A673 (cell line): ENCODE results near the gene RRAGD. TPM values are rescaled to one million over a fixed set of nuclear protein-coding genes. Genes with fewer than 3 reads are reported as not detected.
"Not testable (repeated sequence)": the region's sequence is repeated elsewhere in the genome, so short reads cannot be mapped to it uniquely, and the experiment has no call there.

Experiments
- BruUV-seq: library from RNA; stranded (reverse); fragments of 400-500 nt; replicated peaks from 2 replicates; lab custom pipeline; 2021; lab: Mats Ljungman, UMichigan
- CTCF ChIA-PET: fragments of 300-600 bp; sonication (Branson Sonifier 250); formaldehyde crosslinking; loops from one replicate; lab custom pipeline; 2022; ENCODE audit warnings: antibody characterized with exemption; lab: Charles Lee
- POLR2A ChIA-PET: fragments of 300-600 bp; sonication (Branson Sonifier 250); formaldehyde crosslinking; loops from one replicate; lab custom pipeline; 2022; ENCODE audit warnings: antibody characterized with exemption; ENCODE audit not compliant: low non-redundant PET; lab: Charles Lee
- DNase-seq: peaks from one replicate; pipeline ENCODE4 v3.0.0-alpha.2; 2015; ENCODE audit warnings: low spot score
- H3K27ac ChIP-seq: fragments of 200-600 bp; sonication (generic); 2 replicates; pipeline ENCODE4 v1.5.1; 2016; ENCODE audit warnings: mixed run types, low read depth, mild to moderate bottlenecking, mixed read lengths, antibody characterized with exemption, low read length; ENCODE audit not compliant: poor library complexity, severe bottlenecking
- H3K27me3 ChIP-seq: fragments of 200-600 bp; sonication (generic); replicated peaks from 2 replicates; pipeline ENCODE4 v1.6.1; 2017; ENCODE audit warnings: mixed run types, low read depth, mild to moderate bottlenecking, mixed read lengths, antibody characterized with exemption, low read length; ENCODE audit not compliant: insufficient read depth, poor library complexity
- H3K36me3 ChIP-seq: fragments of 200-600 bp; sonication (generic); 2 replicates; pipeline ENCODE4 v1.6.1; 2016; ENCODE audit warnings: mixed run types, mild to moderate bottlenecking, mixed read lengths, antibody characterized with exemption, low read length; ENCODE audit not compliant: insufficient read depth, poor library complexity, severe bottlenecking
- H3K4me1 ChIP-seq: fragments of 200-600 bp; sonication (generic); 2 replicates; pipeline ENCODE4 v1.6.1; 2017; ENCODE audit warnings: mixed run types, mild to moderate bottlenecking, mixed read lengths, antibody characterized with exemption, low read length; ENCODE audit not compliant: insufficient read depth, poor library complexity, severe bottlenecking
- H3K4me3 ChIP-seq: fragments of 200-600 bp; sonication (generic); 2 replicates; pipeline ENCODE4 v1.5.1; 2016; ENCODE audit warnings: low read depth, mixed run types, mild to moderate bottlenecking, mixed read lengths, low read length; ENCODE audit not compliant: poor library complexity, severe bottlenecking
- H3K9me3 ChIP-seq: fragments of 200-600 bp; sonication (generic); 2 replicates; pipeline ENCODE4 v1.6.1; 2016; ENCODE audit warnings: mixed run types, low read depth, mild to moderate bottlenecking, mixed read lengths, antibody characterized with exemption, low read length; ENCODE audit not compliant: poor library complexity, severe bottlenecking
- EZH2 ChIP-seq: fragments of 200-600 bp; sonication (generic); IDR thresholded peaks from 2 replicates; pipeline ENCODE4 v1.6.1; 2017; ENCODE audit warnings: borderline replicate concordance, low read depth, mild to moderate bottlenecking, mixed read lengths, antibody characterized with exemption, low read length; ENCODE audit not compliant: poor library complexity, severe bottlenecking
- intact Hi-C: fragments of 100-400 bp; cut with micrococcal nuclease; formaldehyde crosslinking; loops from one replicate; pipeline ENCODE4 v1.10.0; 2022; ENCODE audit not compliant: unreplicated experiment
- total RNA-seq: library from RNA; stranded (reverse); gene quantifications from 2 replicates; pipeline ENCODE4 v1.2.3, GENCODE V29; 2021
- TF ChIP-seq, protein P1 (sequence below): fragments of 300-800, 200-600 bp; sonication (generic); conservative IDR thresholded peaks from 2 replicates; pipeline ENCODE4 v1.5.1; 2017; ENCODE audit warnings: low read depth, mild to moderate bottlenecking, antibody characterized with exemption, low read length, moderate library complexity, mixed read lengths

The RRAGD gene
- total RNA-seq, 1 experiment from 2014 or later: 9.5 TPM

DNA sequence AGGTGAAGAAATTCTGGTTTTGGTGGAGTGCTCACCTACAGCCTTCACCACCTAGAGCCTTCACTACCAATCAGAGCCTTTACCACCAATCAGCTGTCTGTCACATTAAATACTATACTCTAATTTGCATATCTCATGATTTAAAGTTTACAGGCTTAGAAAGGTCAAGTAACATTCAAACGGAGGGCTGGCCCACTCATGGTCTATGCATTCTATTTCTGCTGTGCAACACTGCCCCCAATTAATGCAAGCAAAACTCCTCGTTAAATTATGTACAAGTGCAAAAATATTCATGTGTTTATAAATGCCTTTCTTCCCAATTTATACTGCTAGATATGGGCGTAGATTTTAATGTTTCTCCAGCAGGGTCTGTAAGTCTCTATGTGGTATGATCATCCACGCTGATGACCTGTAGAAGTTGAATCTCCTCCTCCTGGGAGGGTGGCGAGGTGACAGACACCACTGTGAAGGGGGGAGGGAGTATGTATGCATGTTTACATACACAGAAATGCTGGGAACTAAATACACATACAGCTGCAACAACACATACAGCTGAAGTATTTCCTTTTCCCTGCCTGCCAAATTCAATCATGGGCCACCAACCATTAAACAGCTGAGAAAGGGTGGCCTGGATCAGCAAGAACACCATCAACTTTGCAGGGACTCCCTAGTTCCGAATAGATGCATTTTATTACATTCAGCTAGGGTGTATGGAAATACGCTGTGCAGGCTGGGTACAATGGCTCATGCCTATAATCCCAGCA is 13.1 kb downstream of the RRAGD start:
- ChIA-PET CTCF (no interaction called here), POLR2A (no interaction called here)
- no peak for DNase-seq
- no peak overlapping the region for H3K4me3 ChIP-seq
- BruUV-seq: no TSS peak
- intact Hi-C loops: no loop called here
- no peaks in the 10 kb centered on the region for H3K36me3 ChIP-seq
- H3K9me3 ChIP-seq: no peaks in the 10 kb centered on the region
- H3K27ac ChIP-seq: no peak overlapping the region
- H3K27me3 ChIP-seq: no peaks in the 10 kb centered on the region
- TF ChIP-seq EZH2: no peak
- TF ChIP-seq, protein P1, sequence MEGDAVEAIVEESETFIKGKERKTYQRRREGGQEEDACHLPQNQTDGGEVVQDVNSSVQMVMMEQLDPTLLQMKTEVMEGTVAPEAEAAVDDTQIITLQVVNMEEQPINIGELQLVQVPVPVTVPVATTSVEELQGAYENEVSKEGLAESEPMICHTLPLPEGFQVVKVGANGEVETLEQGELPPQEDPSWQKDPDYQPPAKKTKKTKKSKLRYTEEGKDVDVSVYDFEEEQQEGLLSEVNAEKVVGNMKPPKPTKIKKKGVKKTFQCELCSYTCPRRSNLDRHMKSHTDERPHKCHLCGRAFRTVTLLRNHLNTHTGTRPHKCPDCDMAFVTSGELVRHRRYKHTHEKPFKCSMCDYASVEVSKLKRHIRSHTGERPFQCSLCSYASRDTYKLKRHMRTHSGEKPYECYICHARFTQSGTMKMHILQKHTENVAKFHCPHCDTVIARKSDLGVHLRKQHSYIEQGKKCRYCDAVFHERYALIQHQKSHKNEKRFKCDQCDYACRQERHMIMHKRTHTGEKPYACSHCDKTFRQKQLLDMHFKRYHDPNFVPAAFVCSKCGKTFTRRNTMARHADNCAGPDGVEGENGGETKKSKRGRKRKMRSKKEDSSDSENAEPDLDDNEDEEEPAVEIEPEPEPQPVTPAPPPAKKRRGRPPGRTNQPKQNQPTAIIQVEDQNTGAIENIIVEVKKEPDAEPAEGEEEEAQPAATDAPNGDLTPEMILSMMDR: no peak
- no peaks in the 10 kb centered on the region for H3K4me1 ChIP-seq

DNA sequence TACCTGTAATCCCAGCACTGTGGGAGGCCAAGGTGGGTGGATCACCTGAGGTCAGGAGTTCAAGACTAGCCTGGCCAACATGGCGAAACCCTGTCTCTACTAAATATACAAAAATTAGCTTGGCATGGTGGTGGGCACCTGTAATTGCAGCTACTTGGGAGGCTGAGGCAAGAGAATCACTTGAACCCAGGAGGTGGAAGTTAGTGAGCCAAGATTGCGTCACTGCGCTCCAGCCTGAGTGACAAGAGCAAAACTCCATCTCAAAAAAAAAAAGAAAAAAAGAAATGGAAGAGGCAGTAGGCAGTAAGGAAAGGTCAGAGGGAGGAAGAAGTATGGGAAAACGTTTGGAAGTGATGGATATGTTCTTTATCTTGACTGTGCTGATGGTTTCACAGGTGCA is 14.2 kb downstream of the RRAGD start:
- H3K4me1 ChIP-seq, H3K4me3 ChIP-seq, POLR2A ChIA-PET, H3K27ac ChIP-seq, BruUV-seq, H3K9me3 ChIP-seq, CTCF ChIA-PET, H3K36me3 ChIP-seq, intact Hi-C loops, H3K27me3 ChIP-seq, DNase-seq: not testable (repeated sequence)

DNA sequence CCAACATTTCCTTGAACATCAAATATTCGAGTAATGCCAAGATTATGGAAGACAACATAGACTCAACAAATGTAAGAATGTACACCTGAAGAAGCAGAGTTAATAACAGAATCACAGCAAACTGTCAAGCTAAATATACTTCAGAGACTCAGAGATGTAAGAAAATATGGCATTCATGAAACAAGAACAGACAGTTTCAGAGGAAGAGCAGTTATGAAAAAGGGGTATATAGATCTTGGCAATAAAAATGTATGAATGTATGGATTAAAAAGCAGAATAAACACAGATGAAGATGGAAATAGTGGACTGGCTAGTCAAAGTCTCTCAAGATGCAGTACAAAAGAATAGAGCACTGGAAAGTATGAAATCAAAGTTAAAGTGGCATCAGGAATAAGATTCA is 18.4 kb downstream of the RRAGD start:
- POLR2A ChIA-PET: no interaction called here
- CTCF ChIA-PET: no interaction called here
- TF ChIP-seq, protein P1: no peak
- no peak for TF ChIP-seq EZH2

DNA sequence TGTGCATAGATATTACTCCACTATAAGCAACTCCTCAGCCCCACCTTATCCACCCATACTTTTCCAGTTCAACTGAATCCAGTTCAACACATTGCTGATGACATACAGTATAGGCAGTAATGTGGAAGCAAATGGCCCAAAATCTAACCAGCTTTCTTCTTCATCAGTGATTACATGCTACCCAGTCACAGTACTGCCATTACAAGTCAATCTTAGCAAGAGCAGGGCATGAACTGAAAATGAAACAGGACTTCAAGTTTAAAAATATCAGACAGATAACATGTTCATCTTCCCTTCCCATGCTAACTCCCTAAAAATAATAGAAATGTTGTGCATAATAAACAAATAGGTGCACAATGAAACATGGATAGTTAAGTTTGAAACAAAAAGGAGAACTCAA is 19.2 kb downstream of the RRAGD start:
- ChIA-PET POLR2A (no interaction called here), CTCF (no interaction called here)
- DNase-seq: no peak
- intact Hi-C loops: no loop called here
- no peak overlapping the region for H3K27ac ChIP-seq
- no peaks in the 10 kb centered on the region for H3K9me3 ChIP-seq
- no TSS peak for BruUV-seq
- no peaks in the 10 kb centered on the region for H3K27me3 ChIP-seq
- no peak overlapping the region for H3K4me3 ChIP-seq
- no peaks in the 10 kb centered on the region for H3K4me1 ChIP-seq
- H3K36me3 ChIP-seq: no peaks in the 10 kb centered on the region
- no peak for TF ChIP-seq EZH2
- TF ChIP-seq, protein P1: no peak

More for the DNA sequence above, 18.4 kb downstream of the RRAGD start:
- Histone ChIP-seq H3K27ac (no peak overlapping the region), H3K9me3 (no peaks in the 10 kb centered on the region), H3K4me3 (no peak overlapping the region), H3K4me1 (no peaks in the 10 kb centered on the region), H3K36me3 (no peaks in the 10 kb centered on the region), H3K27me3 (no peaks in the 10 kb centered on the region)
- DNase-seq: no peak
- intact Hi-C loops: no loop called here
- no TSS peak for BruUV-seq
